Testis (tissue), 2 donors: ENCODE measurements around the gene HOXB4.

Source experiments
- POLR2A ChIP-seq: fragments of 450-650 bp; IDR thresholded peaks from one replicate; pipeline ENCODE4 v1.6.1; 2017; ENCODE audit warnings: antibody characterized with exemption, mild to moderate bottlenecking, moderate library complexity
- TF ChIP-seq, protein P1 (sequence below), 3 experiments: fragments of 450-650 bp in 2 of 3; fragments of 200-600 bp in 1 of 3; sonication (generic) in 1 of 3; IDR thresholded peaks; one replicate each; pipeline ENCODE4 v1.5.1; 2016 to 2019; ENCODE audit warnings: antibody characterized with exemption in 3 of 3, mild to moderate bottlenecking in 2 of 3, moderate library complexity in 1 of 3

DNA sequence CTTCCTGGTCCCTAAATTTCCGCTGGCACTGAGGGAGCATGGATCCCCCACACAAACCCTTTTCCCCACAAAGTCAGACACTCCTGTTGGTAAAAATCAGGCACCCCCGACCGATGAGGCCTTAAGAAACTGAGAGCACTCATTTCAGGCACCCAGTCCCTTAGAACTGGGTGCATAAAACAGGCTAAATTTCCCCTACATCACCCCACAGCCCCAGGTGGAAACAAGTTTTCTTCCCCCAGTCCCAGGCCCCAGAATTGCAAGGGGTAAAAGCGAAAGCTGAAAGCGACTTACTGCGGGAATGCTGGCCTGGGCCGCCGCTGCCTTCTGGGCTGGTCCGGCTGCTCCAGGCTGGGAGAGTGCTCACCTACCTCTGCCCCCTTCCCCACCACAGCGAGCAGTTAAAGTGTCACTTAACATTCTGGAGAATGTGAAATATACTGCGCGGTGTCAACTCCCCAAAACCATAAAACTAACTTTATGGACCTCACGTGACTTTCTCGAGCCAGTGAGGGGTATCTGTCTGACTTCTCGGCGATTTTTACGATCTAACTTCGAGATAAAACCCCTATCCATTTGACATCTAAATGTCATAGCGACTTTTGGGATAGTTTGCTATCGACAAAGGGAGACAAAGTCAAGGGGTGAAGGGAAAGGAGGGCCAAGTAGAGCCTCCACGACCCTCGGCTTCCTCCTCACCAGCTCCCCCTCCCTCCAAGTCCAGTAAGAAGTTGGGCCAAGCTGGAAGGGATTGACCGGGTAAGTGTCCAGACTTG is 11.9 kb upstream of the HOXB4 start, which contains the start of gene HOXB3:
- TF ChIP-seq, protein P1, sequence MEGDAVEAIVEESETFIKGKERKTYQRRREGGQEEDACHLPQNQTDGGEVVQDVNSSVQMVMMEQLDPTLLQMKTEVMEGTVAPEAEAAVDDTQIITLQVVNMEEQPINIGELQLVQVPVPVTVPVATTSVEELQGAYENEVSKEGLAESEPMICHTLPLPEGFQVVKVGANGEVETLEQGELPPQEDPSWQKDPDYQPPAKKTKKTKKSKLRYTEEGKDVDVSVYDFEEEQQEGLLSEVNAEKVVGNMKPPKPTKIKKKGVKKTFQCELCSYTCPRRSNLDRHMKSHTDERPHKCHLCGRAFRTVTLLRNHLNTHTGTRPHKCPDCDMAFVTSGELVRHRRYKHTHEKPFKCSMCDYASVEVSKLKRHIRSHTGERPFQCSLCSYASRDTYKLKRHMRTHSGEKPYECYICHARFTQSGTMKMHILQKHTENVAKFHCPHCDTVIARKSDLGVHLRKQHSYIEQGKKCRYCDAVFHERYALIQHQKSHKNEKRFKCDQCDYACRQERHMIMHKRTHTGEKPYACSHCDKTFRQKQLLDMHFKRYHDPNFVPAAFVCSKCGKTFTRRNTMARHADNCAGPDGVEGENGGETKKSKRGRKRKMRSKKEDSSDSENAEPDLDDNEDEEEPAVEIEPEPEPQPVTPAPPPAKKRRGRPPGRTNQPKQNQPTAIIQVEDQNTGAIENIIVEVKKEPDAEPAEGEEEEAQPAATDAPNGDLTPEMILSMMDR (IDR thresholded peaks at IDR 0.05) = no peak
- TF ChIP-seq POLR2A = no peak
